Activated CD8-positive, alpha-beta memory T cell treated with anti-CD3 and anti-CD28 coated beads, Interleukin-2, amount 50 U/mL, for 24 hours (primary cell): ENCODE data around the gene BMPR1A.
"Not testable (repeated sequence)": the region's sequence is repeated elsewhere in the genome, so short reads cannot be mapped to it uniquely, and the experiment has no call there.

Experiments used
- DNase-seq: peaks from one replicate; pipeline ENCODE4 v3.0.0-alpha.2; 2020; ENCODE audit errors: extremely low read depth

BMPR1A gene

DNA sequence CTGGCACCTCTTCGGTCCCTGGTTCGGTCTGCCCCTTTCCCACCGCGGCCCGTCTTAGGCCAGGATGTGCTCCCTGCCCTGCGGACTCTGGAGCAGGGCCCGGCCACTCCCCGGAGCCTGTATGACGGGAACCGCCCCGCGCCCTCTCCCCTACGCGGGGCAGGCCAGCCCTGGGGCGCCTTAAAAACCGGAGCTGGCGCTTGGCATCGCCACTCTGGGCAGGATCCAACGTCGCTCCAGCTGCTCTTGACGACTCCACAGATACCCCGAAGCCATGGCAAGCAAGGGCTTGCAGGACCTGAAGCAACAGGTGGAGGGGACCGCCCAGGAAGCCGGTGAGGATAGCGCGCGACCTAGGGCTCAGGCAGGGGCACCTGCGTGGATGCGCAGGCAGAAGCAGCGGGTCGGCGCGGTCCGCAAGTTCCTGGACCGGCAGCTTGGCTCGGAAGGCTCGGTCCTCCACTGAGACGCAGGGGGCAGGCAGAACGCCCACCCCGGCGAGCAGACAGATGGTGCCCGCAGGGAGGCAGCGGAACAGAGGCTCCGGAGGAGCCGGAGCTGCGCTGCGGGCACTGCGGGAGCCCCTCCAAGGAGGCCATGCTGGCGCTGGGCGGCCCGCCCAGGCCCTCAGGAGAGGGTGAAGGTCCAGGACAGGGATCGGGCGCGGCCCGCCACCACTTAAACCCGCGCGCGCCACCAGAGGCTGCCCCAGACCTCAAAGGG lies 212.0 kb downstream of the BMPR1A start, which contains the start of gene ADIRF:
Gene ADIRF, plus strand, starts transcription at position 212 of the 723 bp plus-strand sequence. Its CDS starts 63 bp downstream, at position 275.
- DNase-seq, result no peak

DNA sequence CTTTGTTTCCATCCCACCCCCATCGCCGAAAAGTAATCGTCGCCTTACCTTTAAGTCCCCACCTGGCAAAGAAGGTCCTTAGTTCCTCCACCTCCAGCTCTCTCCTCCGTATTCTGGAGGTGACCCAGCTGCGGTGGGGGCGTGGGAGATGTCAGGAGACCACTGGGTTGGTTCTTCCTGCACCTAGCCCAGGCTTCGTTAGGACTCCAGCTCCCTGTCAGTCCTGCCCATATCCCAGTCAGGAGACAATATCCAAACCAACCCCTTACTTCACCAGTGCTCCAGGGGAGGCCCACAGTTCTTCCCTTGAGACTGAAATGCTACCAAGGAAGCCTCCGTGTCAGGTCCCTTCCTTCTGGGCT lies 212.6 kb downstream of the BMPR1A start:
- DNase-seq, result no peak

DNA sequence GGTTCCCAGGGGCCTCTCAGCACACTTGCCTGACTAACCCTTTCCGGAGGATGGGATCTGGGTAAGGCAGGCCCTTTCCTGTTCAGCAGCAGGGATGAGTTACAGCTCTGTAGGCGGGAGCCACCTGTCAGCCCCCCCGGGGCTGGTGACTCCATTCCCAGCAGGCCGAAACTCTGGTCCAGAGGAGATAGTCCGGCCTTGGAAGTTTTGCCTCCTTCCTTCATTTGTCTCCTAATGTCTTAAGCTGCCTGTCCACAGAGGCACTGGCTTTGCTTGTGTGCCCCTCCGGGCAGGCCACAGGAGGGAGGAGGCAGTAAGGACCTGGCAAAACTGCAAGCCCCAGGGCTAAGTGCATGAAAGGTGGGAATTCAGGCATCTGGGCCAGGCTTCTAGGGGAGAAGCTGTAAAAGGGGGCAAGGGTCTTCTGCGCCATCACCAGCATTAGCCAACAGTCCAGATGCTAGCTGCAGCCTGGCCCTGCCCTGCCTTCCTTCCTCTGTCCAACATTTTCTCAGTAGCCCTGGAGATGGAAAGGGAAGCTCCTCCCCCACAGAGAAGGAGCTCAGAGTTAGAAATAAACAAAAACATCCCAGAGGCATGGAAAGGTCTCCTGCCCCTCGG lies 213.1 kb downstream of the BMPR1A start:
- DNase-seq, result no peak

- DNase-seq, result no peak
Measured at GRCh38 chr10:86970162-86970981, 214.0 kb downstream of the BMPR1A start.

GRCh38 chr10:86970982-86971231 lies 214.5 kb downstream of the BMPR1A start:
- no peak for DNase-seq

DNA sequence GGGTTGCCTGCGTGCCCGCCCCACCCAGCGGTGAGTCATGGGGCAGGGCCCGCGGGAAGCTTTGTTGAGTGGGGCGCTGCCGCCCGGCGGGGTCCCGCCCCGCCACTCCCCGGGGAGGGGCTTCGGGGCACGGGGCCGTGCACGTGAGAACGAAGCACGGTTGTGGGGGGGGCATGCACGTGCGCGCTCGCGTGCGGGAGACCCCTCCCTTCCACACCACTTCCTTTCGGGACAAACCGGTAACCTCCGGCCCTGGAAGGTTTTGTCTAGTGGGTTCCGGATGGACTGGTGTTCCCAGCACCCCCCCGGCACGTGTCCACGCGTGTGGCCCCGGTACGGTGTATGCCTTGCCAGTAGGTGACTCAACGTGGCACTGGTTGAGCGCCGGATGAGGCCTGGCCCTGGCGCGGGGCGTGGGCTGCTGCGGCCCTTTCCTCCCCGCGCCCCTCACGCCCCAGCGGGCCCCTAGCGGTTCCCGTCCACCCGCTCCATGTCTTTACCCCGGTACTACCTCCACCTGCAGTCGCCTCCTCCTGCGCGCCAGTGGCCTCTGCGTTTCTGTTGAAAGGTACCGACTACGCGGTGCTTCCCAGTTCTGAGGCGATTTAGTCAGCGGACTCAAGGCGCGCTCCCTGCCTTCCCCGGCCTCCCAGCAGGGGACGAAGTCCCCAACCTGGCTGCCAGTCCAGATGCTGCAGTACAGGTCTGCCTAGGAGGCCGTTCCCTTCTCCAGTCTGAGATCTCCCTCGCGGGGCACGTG lies 215.0 kb downstream of the BMPR1A start:
- peak; percentile 56 for DNase-seq

DNA sequence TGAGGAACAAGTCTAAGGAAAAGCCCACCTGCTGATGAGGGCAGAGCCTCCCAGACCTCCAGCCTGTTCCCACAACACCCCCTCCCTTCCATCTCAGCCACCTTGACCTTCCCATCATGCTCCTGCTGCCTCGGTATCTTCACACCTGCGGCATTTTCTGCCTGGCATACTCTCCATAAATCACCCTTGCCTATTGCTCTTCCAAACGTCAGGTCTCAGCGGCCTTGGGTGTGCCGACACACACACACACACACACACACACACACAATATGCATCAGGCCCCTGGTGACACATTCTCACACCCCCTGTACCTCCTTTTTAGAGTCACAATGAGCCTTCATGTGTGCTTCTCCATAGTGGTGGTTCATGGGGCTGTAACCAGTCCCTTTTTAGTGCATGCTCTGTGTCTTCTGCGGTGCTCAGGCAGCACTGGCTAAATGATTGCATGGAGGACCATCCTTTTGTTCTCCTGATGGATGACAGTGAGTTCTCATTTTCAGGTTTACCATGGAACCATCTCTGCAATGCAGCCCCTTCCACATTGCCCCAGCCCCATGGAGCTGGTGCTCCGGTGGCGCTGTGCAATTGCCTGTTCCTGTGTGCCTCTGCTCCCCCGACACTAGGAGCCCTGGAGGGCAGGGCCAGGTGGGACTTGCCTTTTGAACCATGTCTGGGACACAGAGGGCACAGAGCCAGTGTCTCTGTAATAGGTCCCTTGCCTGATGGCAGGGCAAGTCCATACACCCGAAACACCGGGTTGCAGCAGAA lies 216.4 kb downstream of the BMPR1A start:
- no peak for DNase-seq

DNA sequence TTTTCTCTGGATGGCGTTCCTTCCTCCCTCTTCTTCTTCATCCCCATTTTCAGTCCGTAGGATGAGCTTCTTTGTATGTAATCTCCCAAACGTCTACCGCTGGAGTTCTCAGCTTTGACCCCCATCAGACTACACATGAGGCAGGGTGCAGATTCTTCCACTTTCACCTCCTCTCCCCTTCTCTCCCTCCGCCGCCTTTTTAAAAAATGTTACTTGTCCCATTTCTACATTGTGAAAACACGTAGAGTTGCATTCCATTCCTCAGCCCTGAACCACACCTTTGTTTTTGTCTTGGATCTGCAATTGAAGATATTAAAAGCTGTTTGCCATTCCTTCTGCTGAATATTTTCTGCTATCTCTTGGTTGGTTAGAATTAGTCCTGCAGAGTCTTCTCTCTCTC lies 218.1 kb downstream of the BMPR1A start:
- DNase-seq, result no peak

DNA sequence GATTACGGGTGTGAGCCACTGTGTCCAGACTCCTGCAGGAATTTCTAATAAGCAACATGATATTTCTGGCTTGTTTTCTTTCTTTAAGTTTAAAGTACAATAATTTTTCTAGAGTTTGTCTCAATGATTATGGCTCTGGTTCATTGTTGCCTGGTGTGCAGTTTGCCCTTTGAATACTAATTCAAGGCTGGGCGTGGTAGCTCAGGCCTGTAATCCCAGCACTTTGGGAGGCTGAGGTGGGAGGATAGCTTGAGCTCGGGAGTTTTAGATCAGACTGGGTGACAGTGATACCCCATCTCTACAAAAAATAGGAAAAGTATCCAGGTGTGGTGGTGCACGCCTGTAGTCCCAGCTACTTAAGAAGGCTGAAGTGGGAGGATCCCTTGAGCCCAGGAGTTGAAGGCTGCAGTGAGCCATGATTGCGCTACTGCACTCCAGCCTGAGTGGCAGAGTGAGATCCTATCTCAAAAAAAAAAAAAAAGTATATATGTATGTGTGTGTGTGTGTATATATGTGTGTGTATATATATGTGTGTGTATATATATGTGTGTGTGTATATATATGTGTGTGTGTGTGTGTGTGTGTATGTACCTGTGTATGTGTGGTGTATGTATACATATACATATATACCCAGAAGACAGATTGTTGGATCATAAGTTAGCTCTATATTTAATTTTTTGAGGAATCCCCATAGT lies 220.1 kb downstream of the BMPR1A start:
- DNase-seq, result no peak

DNA sequence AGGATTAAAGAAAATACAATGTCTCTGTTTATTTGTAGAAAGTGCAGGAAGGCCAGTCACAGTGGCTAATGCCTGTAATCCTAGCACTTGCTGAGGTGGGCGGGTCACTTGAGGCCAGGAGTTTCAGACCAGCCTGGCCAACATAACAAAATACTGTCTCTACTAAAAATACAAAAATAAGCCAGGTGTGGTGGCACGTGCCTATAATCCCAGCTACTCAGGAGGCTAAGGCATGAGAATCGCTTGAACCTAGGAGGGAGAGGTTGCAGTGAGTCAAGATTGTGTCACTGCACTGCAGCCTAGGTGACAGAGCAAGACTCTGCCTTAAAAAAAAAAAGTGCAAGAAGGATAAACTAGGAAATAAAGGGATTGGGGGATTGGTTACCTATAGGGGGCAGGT lies 222.0 kb downstream of the BMPR1A start:
- not testable (repeated sequence) for DNase-seq

- DNase-seq, result no peak
Measured at GRCh38 chr10:86979296-86979818, 222.9 kb downstream of the BMPR1A start.

DNA sequence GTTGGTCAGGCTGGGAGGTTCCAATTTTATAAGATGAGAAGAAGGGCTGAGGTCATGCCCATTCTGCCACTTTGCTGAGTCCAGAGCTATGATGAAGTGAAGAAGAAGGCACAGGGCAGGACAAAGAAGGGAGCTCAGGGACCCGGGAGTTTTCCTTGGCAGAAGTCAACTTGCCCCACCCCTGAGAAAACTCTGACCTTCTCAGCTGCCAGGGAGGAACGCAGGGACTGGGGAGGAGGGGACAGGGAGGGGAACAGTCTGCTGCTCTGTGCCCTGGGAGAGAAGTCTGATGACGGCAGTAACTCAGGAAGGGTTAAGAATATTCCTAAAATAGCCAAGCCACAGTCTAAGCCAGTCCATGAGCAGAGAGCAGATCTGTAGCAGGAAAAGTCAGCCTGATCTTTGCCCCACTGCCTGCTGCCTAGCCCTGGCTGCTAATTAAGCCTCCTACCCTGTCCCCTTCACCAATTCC lies 223.6 kb downstream of the BMPR1A start:
- DNase-seq, result no peak

- not testable (repeated sequence) for DNase-seq
Measured at GRCh38 chr10:86981020-86981419, 224.6 kb downstream of the BMPR1A start.

- DNase-seq, result no peak
Measured at GRCh38 chr10:86981716-86982115, 225.3 kb downstream of the BMPR1A start.
